GM06990 (cell line): ENCODE data around the gene RIBC1.

Experiments used
- DNase-seq: peaks from one replicate; pipeline ENCODE4 v3.0.0-alpha.2; 2011; ENCODE audit not compliant: insufficient read length; ENCODE audit errors: extremely low read depth
- H3K27me3 ChIP-seq: replicated peaks from 2 replicates; pipeline ENCODE4 v1.6.0; 2011; ENCODE audit warnings: low read length; ENCODE audit not compliant: control insufficient read depth, insufficient read depth
- H3K36me3 ChIP-seq: 2 replicates; pipeline ENCODE4 v1.5.1; 2011; ENCODE audit warnings: low read length; ENCODE audit not compliant: control insufficient read depth, insufficient read depth
- H3K4me3 ChIP-seq: replicated peaks from 2 replicates; pipeline ENCODE4 v1.5.1; 2011; ENCODE audit warnings: low read depth, mild to moderate bottlenecking, control low read depth, low read length
- CTCF ChIP-seq: IDR thresholded peaks from 2 replicates; pipeline ENCODE4 v1.5.1; 2011; ENCODE audit warnings: low read length, control low read depth, mild to moderate bottlenecking, inconsistent platforms; ENCODE audit not compliant: insufficient read depth, poor library complexity, severe bottlenecking

The RIBC1 gene

GRCh38 chrX:53429755-53430154 lies 7.1 kb downstream of the RIBC1 start:
- no peak for TF ChIP-seq CTCF
- H3K27me3 ChIP-seq = no peaks in the 10 kb centered on the region
- H3K4me3 ChIP-seq = no peak overlapping the region
- DNase-seq = no peak
- peaks cover 24% of the 10 kb centered on the region for H3K36me3 ChIP-seq

GRCh38 chrX:53430231-53430630 lies 7.6 kb downstream of the RIBC1 start:
- H3K36me3 ChIP-seq = peaks cover 24% of the 10 kb centered on the region
- H3K27me3 ChIP-seq = no peaks in the 10 kb centered on the region
- TF ChIP-seq CTCF = no peak
- no peak for DNase-seq
- H3K4me3 ChIP-seq = no peak overlapping the region

- TF ChIP-seq CTCF = no peak
- peaks cover 21% of the 10 kb centered on the region for H3K36me3 ChIP-seq
- DNase-seq = peak; percentile 90
- H3K27me3 ChIP-seq = no peaks in the 10 kb centered on the region
- H3K4me3 ChIP-seq = peak within 1 kb of the TSS; percentile 94
These were observed 11.3 kb downstream of the RIBC1 start, which contains the start of gene HSD17B10 for GRCh38 chrX:53433651-53434639. HSD17B10 (minus strand) TSS chrX:53434370; CDS start chrX:53434345, 25 bp downstream.

- no peak for DNase-seq
- TF ChIP-seq CTCF = peak; percentile 97
- no peaks in the 10 kb centered on the region for H3K27me3 ChIP-seq
These were observed 13.3 kb downstream of the RIBC1 start for GRCh38 chrX:53435997-53436396.

GRCh38 chrX:53437206-53437605 lies 14.5 kb downstream of the RIBC1 start:
- H3K27me3 ChIP-seq = no peaks in the 10 kb centered on the region
- no peak for TF ChIP-seq CTCF
- no peak for DNase-seq
- peaks cover 2% of the 10 kb centered on the region for H3K36me3 ChIP-seq
- no peak overlapping the region for H3K4me3 ChIP-seq

More at GRCh38 chrX:53435997-53436396, 13.3 kb downstream of the RIBC1 start:
- Histone ChIP-seq H3K4me3 (no peak overlapping the region), H3K36me3 (peaks cover 7% of the 10 kb centered on the region)
